ENCODE results near the gene CCDC57. TPM values are rescaled to one million over a fixed set of nuclear protein-coding genes. Genes with fewer than 3 reads are reported as not detected.

Gene CCDC57
- total RNA-seq, 1 donor: 21.0 TPM

DNA sequence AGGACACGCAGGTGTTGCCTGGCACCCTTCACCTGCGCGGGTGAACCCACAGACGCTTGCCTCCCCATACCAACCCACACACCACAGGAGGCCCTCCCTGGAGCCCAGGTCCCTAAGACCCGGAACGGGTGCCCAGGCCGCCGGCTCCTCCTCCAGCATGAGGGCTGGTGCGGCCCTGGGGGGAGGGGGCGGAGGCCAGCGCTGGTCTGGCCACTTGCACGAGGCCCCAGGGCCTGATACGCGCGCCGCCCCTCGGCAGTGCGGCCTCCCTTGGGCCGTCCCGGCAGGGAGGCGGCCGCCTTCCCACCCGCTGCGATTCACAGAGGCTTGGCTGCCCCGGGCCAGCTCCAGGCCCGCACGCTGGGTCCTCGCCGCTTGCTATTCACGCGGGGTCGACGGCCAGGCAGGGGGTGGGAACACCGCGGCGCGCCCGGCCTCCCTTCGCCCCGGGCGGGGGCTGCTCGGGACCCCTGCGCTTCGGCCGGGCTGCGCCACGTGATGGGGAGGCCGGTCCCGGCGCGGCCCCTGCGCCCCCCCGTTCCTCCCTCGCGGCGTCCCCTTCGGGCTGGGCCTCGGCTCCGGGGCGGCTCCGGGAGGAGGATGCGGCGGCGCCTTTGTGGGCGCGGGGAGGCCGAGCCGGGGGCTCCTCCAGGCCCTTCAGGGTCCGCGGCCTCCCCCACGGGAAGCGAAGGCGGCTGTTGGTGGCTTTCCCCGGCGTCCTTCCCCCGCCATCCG lies 115.3 kb downstream of the CCDC57 start:
- Histone ChIP-seq H3K9me3 (ENCODE audit: low read depth, low read length) (no peaks in the 10 kb centered on the region), H4K20me1 (ENCODE audit: insufficient read depth, low read length) (peaks cover 25% of the 10 kb centered on the region), H3K79me2 (ENCODE audit: insufficient read depth, low read length) (peaks cover 37% of the 10 kb centered on the region), H2AFZ (ENCODE audit: low read length) (no peak overlapping the region), H3K27me3 (ENCODE audit: insufficient read depth, low read length) (no peaks in the 10 kb centered on the region), H3K4me3 (ENCODE audit: insufficient read depth, low read length) (peak overlapping the region; percentile 78), H3K4me1 (ENCODE audit: insufficient read depth, low read length) (peaks cover 17% of the 10 kb centered on the region), H3K27ac (ENCODE audit: low read depth, low read length) (peak overlapping the region; percentile 51), H3K4me2 (ENCODE audit: insufficient read depth, low read length) (peak overlapping the region; percentile 91), H3K36me3 (ENCODE audit: insufficient read depth, low read length) (peaks cover 25% of the 10 kb centered on the region)
- DNase-seq (ENCODE audit: insufficient read length, low spot score, missing footprints): peak; percentile 99
- TF ChIP-seq, protein P1, sequence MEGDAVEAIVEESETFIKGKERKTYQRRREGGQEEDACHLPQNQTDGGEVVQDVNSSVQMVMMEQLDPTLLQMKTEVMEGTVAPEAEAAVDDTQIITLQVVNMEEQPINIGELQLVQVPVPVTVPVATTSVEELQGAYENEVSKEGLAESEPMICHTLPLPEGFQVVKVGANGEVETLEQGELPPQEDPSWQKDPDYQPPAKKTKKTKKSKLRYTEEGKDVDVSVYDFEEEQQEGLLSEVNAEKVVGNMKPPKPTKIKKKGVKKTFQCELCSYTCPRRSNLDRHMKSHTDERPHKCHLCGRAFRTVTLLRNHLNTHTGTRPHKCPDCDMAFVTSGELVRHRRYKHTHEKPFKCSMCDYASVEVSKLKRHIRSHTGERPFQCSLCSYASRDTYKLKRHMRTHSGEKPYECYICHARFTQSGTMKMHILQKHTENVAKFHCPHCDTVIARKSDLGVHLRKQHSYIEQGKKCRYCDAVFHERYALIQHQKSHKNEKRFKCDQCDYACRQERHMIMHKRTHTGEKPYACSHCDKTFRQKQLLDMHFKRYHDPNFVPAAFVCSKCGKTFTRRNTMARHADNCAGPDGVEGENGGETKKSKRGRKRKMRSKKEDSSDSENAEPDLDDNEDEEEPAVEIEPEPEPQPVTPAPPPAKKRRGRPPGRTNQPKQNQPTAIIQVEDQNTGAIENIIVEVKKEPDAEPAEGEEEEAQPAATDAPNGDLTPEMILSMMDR (IDR thresholded peaks at IDR 0.05; ENCODE audit: extremely low read depth, low read depth, low read length): no peak

DNA sequence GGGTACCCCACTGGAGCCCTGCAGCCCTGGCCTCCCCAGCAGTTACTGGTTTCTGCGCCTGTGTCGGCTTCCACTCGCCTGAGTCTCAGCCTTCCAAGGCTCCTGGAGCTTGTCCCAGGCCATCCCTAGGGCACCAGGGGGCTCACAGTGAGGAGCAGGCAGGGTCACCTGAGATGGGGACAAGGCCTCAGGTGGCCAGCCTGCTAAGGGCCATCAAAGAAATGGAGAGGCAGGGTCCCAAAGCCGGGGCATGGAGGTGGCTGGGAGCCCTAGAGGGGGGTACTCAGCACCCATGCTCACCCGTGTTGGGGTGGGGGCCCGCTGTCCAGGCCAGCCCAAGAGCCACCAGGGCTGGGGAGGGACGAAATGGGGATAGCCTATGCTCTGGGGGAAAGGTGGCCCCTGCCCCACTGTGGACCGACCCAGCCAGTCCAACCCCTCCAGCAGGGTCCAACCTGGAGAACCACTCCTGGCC lies 115.9 kb downstream of the CCDC57 start:
- DNase-seq (ENCODE audit: insufficient read length, low spot score, missing footprints): peak; percentile 91
- Histone ChIP-seq H3K36me3 (ENCODE audit: insufficient read depth, low read length) (peaks cover 31% of the 10 kb centered on the region), H3K4me1 (ENCODE audit: insufficient read depth, low read length) (peaks cover 17% of the 10 kb centered on the region), H4K20me1 (ENCODE audit: insufficient read depth, low read length) (peaks cover 25% of the 10 kb centered on the region), H3K27ac (ENCODE audit: low read depth, low read length) (peak overlapping the region; percentile 51), H3K79me2 (ENCODE audit: insufficient read depth, low read length) (peaks cover 37% of the 10 kb centered on the region), H2AFZ (ENCODE audit: low read length) (no peak overlapping the region), H3K9me3 (ENCODE audit: low read depth, low read length) (no peaks in the 10 kb centered on the region), H3K4me2 (ENCODE audit: insufficient read depth, low read length) (peak overlapping the region; percentile 91), H3K27me3 (ENCODE audit: insufficient read depth, low read length) (no peaks in the 10 kb centered on the region), H3K4me3 (ENCODE audit: insufficient read depth, low read length) (peak overlapping the region; percentile 78)
- TF ChIP-seq, protein P1 (IDR thresholded peaks at IDR 0.05; ENCODE audit: extremely low read depth, low read depth, low read length): no peak

DNA sequence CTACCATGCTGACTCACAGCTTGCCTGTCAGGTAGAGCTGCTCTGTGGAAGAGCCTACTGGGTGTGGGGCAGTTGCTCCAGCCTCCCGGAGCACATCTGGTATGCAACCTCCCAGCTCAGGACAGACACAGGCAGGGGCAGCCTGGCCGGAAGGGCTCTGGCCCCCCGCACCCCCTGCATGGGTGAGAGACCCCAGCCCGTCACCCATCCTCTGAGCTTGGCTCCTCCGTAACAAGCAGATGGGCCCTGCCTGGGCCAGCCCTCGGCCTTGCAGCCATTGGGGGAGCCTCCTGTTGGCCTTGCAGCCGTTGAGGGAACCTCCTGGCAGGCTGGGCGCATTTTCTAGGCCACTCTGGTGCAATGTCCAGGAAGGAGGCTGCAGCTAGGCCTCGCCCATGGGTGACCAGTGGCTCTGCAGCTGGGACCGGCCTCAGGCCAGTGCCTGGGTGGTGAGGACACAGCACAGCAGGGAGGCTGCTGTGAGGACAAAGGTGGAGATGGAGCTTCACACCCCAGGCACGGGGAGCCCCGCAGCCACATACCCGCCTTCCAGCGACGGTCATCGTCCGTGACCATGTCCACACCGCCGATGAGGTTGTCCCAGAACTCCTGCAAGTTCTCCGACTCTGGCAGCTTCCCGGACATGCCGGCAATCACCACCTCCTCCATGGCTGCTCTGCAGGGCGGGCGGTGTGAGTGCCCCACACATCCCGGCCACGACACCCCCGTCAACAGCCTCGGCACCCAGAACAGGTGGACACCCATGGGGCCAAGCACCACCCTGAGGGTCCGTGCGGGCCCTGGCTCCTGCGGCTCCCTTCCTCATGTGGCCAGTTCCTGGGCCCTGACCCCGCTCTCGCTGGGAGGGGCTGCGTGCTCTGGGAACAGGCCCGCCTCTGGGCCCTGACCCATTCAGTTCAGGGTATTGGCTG lies 116.6 kb downstream of the CCDC57 start:
- H3K79me2 ChIP-seq (ENCODE audit: insufficient read depth, low read length): peaks cover 37% of the 10 kb centered on the region
- peak overlapping the region; percentile 78 for H3K4me3 ChIP-seq (ENCODE audit: insufficient read depth, low read length)
- peaks cover 17% of the 10 kb centered on the region for H3K4me1 ChIP-seq (ENCODE audit: insufficient read depth, low read length)
- TF ChIP-seq, protein P1 (IDR thresholded peaks at IDR 0.05; ENCODE audit: extremely low read depth, low read depth, low read length): no peak
- peak overlapping the region; percentile 91 for H3K4me2 ChIP-seq (ENCODE audit: insufficient read depth, low read length)
- no peak overlapping the region for H3K27ac ChIP-seq (ENCODE audit: low read depth, low read length)
- H3K9me3 ChIP-seq (ENCODE audit: low read depth, low read length): no peaks in the 10 kb centered on the region
- H4K20me1 ChIP-seq (ENCODE audit: insufficient read depth, low read length): peaks cover 25% of the 10 kb centered on the region
- no peaks in the 10 kb centered on the region for H3K27me3 ChIP-seq (ENCODE audit: insufficient read depth, low read length)
- H2AFZ ChIP-seq (ENCODE audit: low read length): no peak overlapping the region
- H3K36me3 ChIP-seq (ENCODE audit: insufficient read depth, low read length): peaks cover 34% of the 10 kb centered on the region
- peak; percentile 79 for DNase-seq (ENCODE audit: insufficient read length, low spot score, missing footprints)

Data from osteoblast (primary cell).